Right forelimb (tissue), 1 donor: Measurements from ENCODE around the gene LALBA.
"Not testable (repeated sequence)": the region's sequence is repeated elsewhere in the genome, so short reads cannot be mapped to it uniquely, and the experiment has no call there.

ENCODE experiments used
- DNase-seq: peaks from one replicate; pipeline ENCODE4 v3.0.0-alpha.2; 2018

LALBA gene

DNA sequence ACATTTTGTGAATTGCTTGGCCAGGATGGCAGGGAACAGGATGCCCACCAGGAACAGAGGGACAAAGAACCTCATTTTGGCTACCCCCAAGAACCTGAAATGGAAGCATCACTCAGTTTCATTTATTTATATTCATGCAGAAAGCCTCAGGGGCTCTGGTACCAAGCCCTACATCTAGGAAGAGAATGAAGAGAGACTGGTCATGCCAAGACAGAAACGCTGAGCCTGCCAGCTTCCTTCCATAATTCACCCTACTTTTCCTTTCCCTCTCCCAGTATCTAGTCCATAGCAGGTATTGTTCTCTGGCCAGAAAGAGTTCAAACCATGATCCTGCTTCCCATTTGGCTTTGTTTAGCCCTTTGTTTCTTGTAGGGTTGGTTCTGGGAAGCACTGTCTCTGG lies at the start of gene LALBA:
TSS of gene LALBA (minus strand) at position 101 of the 400 bp plus-strand sequence. CDS start at position 75, 26 bp downstream.
- DNase-seq, result no peak

DNA sequence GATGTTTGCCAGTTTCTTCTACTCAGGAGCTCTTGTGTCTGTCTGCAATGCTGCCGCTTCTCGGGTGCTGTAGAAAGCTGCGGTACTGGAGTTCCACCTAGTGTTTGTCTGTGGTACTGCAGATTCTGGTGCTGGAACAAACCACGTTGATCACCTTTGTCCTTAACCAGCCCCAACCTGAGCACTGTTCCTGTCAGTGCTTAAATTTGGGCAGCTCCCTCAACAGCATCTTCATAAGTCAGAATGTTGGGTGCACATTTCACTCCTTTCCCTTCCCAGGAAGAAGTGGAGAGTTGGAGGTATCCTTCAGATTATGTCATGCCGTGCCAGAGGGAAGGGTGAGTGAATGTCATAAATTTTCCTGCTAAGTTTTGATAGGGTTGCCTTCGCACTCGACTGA lies 48.7 kb upstream of the LALBA start:
- DNase-seq, result peak; percentile 81

DNA sequence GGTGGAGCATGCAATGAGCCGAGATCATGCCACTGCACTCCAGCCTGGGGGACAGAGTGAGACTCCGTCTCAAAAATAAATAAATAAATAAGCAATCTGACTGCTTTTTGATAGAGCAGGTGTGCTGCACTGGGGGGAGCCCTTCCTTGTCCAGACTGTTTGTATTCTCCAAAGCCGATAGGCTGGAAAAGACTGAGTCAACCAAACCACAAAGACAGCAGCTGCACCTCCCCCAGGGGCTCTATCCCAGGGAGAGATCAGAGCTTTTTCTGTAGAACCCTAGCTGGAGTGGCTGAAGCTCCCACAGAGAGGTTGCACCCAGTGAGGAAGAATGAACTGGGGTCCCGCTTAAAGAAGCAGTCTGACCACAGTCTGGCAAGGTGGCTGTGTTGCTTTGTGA lies 45.8 kb upstream of the LALBA start:
- no peak for DNase-seq

DNA sequence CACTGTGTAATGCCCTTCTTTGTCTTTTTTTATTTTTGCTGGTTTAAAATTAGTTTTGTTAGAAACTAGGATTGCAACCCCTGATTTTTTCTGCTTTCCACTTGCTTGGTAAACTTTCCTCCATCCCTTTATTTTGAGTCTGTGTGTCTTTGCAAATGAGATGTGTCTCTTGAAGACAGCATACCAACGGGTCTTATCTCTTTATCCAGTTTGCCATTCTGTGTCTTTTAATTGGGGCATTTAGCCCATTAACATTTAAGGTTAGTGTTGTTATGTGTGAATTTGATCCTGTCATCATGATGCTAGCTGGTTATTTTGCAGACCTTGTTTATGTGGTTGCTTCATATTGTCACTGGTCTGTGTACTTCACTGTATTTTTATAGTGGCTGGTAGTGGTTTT lies 43.5 kb upstream of the LALBA start:
- DNase-seq, result no peak

DNA sequence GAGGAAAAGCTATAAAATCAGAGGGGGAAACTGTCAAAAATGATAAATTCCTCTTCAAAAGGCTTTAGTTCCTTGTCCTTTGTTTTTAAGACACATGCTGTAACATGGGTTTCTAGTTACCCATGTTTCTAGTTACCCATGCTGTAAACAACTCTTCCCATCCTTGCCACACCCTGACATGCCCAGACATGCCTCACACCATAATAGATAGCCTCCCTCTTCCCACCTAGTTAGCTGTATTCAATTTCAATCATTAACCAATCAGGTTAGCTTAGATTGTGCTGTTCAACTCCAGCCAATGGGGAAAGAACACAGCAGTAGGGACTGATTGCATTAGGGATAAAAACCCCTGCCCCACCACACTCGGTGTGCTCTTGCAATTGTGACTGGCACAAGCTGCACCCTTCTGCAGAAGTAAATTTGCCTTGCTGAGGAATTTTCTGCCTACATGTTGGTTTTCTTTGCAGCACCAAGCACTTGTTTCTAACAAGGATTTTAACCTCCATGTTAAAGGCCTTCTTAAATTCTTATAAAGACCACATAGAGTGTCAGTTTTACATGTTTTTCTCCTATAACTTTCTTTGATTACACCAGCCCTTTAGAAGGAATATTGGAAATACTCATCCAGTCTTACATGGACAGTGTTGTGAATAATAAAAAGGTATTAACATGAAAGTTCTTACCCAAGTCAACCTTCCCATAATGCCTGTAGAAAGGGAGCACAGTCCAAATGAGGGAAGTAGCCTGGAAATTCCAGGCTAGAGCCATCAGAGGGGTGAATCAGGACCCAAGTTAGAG lies 32.5 kb upstream of the LALBA start:
- no peak for DNase-seq

DNA sequence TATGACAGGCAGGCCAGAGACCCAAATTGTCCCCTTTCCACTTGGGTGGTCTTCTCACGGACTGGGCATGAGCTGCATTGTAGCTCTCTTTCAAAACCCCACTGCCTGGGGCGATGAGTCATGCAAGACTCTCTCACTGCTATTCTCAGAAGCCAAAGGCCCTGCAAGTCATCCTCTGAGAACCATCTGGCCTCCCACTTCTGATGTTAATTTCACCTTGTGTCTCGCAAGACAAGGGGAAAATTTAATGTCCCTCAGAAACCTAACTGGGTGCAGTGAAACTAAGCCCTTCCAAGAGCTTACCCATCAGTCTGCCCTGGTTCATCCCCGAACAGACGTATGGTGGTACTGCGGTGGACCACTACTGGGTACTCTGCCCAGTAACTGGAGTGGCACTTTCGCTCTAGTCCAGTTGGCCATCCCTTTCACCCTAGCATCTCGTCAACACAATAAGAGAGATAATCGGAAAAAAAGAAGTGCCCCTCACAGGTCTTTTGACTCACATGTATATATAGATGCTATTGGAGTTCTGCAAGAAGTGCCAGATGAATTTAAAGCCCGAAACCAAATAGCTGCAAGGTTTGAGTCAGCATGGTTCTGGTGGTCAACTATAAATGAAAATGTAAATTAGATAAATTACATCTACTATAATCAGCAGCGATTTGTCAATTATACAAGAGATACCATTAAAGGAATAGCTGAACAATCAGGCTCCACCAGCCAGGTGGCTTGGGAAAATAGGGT lies 31.3 kb upstream of the LALBA start:
- no peak for DNase-seq

DNA sequence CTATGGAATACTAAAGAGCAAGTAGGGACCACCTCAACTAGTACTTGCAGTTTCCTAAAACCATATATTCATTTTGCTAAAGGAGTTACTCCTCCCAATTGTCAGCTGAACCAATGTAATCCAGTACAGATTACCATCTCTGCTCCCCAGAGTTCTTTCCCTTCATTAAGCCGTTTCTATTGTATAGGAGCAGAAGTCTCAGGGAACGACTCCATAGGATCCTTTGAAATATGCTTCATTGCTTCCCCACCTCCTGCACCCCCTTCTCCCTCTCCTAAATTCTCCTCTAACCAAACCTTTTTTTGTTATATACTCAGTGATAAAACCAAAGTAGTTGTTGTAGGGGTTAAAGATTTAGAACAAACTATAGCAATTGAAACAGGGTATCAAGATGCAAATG lies 30.7 kb upstream of the LALBA start:
- DNase-seq, result no peak

DNA sequence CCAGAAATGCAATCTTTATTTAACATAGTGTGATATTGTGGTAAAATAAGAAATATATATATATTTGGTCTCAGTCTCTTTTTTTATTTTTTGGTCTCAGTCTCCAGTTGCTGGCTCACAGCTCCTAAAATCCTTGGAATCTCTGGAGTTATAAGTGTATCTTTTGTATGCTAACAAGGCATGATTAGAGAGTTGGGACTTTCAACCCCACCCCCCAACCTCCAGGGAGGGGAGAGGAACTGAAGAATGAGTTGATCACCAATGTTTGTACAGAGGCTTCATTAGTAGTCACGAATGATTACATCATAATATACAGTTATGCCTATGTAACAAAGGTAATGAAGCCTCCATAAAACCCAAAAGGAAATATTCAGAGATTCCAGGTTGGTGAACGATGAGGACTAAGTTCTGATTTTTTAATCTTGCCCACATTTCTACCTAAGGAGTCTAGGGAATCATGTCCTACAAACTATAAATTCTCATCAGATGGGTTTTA lies 22.8 kb upstream of the LALBA start:
- no peak for DNase-seq

DNA sequence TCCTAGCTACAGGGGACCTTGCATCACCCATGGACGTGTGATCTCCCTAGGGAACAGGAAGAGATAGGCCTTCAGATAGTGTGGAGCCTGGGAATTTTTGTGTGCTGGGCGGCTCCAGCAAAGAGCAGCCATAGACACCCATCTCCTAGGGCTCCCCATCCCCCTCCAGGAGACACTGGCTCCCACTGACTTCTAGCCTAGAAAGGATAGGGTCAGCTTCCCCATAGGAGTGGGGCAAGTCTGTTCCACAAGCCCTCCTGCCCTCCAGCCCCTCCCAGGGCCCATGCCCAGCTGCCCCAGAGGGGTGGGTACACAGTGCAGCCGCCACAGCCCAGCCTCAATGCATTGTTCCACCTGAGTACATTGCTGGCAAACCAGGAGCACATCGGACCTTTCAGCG lies 16.5 kb upstream of the LALBA start:
- DNase-seq, result no peak

DNA sequence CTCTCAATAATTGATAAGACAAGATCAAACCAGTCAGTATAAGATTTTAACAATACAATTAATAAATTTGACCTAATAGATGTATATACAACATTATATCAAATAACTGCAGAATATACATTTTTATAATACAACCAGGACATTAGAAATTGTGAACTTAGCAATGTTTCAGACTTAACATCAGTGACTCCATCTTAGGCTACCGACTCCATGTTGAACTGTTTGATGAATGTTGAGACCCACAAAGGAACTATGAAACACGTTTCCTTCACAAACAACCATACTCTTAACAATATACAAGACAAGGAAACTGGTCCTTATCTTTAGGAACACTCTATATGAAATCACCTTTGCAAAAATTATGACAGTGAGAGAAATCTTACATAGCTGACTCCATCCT lies 13.9 kb upstream of the LALBA start:
- no peak for DNase-seq

DNA sequence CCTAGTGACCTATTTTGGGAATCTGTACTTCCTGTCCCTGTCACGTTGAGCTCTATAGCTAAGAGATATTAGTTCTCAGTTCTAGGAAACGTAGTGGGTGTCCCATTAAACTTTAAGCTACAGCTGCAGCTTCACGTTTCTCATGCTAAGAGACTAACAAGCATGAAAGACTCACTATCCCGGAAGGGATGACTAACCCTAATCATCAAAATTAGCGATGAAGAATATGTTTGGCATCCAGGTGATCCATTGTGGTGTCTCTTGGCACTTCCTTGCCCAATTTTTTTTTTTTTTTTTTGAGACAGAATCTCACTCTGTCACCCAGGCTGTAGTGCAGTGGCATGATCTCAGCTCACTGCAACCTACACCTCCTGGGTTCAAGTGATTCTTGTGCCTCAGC lies 11.0 kb upstream of the LALBA start:
- no peak for DNase-seq

DNA sequence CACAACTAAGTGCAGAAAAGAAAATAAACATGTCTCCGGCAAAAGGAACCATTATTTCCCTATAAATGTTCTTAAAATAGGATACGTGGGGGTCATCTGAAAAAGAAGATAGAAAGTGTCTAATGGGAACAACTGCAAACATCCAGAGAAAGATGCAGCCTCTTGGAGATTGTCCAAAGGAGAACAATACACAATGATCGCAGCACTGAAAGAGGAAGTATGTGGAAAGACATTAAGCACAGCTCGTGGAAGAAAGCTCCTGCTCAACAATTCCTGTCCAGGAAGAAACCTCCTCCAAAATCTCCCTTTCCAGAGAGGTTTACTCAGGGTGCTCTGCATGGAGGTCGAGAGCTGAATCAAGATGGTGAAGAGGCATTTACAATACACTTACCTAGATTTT lies 2.5 kb upstream of the LALBA start:
- DNase-seq, result no peak

DNA sequence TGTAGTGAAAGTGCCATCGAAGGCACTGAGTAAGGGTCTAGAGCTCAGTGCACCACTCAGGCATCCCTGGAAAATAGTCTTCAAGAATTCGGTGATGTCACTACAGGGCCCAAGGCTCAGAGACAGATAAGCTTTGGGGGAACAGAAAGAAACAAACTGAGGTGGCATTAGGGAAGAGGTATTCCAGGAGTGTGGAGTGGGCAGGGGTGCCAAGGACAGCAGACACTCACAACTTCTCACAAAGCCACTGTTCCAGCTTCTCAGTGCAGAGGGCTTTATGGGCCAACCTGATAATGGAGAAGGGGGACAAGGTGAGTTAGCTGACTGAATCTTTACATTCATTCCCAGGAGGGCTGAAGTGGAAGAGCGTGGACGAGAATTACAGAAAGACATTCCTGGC lies 2.1 kb downstream of the LALBA start:
- no peak for DNase-seq

DNA sequence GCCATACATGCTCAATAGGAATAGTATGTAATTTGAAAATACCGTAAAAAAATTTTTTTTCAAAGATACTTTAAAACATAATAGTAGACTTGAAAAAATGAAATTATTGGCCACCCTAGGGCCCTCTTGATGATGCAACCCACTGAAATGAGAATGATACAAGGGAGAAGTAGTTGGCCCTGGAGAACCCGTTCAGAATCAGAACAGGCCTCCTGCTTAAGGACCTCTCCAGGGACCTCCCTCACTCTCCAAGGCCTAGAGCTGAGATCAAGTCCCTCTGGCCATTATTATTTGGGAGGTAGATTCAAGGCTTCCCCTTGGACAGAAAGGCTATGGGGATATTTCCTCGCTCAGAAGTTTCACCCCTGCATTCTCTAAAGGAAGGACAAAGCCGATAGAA lies 11.9 kb downstream of the LALBA start:
- no peak for DNase-seq

DNA sequence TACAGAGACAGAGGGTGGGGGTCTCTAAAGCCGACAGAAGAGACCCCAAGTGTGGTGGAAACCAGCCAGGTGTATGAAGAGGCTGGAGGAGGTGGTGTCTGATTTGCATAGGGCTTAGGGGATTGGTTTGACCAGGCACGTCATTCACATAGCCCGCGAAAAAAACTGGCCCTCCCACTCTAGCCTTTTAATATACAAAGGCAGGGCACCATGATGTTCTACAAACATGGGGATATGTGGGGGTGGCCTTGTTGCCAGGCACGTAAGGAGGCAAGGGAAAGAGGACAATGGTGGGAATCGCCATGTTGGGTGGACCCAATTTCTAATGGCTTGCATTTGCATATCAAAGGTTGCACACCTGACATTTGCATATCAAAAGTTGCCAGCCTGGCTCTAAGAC lies 13.2 kb downstream of the LALBA start:
- DNase-seq, result no peak

DNA sequence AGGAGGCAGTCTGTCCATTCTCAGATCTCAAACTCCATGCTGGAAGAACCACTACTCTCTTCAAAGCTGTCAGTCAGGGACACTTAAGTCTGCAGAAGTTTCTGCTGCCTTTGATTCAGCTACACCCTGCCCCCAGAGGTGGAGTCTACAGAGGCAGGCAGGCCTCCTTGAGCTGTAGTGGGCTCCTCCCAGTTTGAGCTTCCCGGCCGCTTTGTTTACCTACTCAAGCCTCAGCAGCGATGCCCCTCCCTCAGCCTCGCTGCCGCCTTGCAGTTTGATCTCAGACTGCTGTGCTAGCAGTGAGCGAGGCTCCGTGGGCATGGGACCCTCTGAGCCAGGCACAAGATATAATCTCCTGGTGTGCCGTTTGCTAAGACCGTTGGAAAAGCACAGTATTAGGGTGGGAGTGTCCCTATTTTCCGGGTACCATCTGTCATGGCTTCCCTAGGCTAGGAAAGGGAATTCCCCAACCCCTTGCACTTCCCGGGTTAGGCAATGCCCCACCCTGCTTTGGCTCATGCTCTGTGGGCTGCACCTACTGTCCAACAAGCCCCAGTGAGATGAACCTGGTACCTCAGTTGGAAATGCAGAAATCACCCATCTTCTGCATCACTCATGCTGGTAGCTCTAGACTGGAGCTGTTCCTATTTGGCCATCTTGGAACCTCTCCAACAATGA lies 16.0 kb downstream of the LALBA start:
- not testable (repeated sequence) for DNase-seq

DNA sequence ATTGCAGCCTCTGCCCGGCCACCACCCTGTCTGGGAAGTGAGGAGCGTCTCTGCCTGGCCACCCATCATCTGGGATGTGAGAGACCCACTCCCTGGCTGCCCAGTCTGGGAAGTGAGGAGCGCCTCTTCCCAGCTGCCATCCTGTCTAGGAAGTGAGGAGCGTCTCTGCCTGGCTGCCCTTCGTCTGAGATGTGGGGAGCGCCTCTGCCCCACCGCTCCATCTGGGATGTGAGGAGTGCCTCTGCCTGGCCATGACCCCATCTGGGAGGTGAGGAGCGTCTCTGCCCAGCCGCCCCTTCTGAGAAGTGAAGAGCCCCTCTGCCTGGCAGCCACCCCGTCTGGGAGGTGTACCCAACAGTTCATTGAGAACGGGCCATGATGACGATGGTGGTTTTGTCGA lies 18.2 kb downstream of the LALBA start:
- not testable (repeated sequence) for DNase-seq

DNA sequence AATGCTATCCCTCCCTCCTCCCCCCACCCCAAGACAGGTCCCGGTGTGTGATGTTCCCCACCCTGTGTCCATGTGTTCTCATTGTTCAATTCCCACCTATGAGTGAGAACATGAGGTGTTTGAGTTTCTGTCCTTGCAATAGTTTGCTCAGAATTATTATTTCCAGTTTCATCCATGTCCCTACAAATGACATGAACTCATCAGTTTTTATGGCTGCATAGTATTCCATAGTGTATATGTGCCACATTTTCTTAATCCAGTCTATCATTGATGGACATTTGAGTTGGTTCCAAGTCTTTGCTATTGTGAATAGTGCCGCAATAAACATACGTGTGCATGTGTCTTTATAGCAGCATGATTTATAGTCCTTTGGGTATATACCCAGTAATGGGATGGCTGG lies 22.8 kb downstream of the LALBA start:
- not testable (repeated sequence) for DNase-seq

DNA sequence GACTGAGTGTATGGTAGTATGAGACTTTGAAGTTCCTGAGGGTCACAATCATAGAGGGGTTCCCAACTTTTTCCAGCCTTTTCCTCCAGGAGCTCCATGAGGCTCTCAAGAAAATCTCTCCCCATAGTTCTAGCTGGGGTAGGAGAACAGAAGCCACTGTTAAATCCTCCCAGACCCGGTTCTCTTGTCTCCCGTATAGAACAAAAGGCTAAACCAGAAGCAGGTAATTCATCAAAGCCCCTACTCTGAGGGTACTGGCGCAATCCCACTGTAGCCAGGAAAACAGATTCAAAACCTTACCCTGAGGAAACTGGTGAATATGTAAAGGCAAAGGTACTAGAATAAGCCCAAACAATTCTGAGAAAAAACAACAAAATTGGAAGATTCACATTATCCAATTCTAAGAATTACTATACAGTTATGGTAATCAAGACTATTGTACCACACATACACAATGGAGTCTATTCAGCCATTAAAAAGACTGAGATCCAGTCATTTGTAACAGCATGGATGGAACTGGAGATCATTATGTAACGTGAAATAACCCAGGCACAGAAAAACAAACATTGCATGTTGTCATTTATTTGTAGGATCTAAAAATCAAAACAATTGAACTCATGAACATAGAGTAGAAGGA lies 23.9 kb downstream of the LALBA start:
- DNase-seq, result no peak

DNA sequence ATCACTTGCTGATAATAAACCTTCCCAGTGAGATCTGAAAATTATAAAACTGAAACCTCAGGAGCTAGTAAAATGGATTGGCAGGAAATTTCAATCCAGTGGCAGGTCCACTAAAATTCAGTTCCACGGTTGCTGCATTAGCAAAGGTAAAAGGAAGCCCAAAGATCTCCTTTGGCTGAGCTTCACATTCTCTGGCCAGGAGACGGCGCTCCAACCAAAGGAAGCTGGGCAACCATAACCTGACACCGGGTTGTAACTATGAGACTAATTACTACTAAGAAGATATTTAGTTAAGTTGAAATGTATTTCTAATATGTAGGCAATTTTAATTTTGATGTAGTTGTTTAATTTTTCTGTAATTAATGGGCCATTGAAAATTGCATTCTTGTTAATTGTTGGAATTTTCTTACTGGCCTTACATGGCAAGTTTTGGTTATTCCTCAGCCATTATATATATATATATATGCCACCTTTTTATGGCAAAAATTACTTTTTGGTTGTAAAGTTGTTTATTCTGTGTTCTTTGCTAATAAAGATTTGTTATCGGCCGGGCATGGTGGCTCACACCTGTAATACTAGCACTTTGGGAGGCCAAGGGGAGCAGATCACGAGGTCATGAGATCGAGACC lies 27.4 kb downstream of the LALBA start:
- no peak for DNase-seq

DNA sequence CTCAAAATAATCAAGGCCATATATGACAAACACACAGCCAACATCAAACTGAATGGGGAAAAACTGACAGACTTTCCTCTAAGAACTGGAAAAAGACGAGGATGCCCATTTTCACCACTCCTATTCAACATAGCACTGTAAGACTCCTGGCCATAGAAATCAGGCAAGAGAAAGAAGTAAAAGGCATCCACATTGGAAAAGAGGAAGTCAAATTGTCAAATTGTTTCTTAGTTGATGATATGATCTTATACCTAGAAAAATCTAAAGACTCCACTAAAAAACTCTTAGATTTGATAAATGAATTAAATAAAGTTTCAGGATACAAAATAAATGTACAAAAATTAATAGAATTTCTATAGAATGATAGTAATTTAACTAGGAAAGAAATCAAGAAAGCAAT lies 33.2 kb downstream of the LALBA start:
- no peak for DNase-seq

DNA sequence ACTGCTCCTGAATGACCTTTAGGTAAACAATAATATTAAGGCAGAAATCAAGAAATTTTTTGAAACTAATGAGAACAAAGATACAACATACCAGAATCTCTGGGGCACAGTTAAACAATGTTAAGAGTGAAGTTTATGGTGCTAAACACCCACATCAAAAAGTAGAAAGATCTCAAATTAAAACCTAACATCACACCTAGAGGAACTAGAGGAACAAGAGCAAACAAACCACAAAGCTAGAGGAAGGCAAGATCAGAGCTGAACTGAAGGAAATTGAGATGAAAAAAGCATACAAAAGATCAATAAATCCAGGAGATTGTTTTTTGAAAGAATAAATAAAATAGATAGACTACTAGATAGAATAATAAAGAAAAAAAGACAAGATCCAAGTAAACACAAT lies 37.2 kb downstream of the LALBA start:
- DNase-seq, result no peak
